ENCODE results near the gene PUM2.

PUM2 gene

GRCh38 chr2:20317690-20318089, 33.0 kb downstream of the PUM2 start:
- WGBS, 2 experiments = 97 to 98% methylated on average over 3 of the region's 3 CpGs
- Histone ChIP-seq H3K36me3 (ENCODE audit: control insufficient read depth, insufficient read depth, low read length) (peaks cover 42% of the 10 kb centered on the region), H3K4me3 (ENCODE audit: insufficient read depth, low read depth, low read length) (no peak overlapping the region), H3K4me1 (ENCODE audit: control insufficient read depth, insufficient read depth, low read length) (no peaks in the 10 kb centered on the region), H3K9me3 (ENCODE audit: control insufficient read depth, low read length) (no peaks in the 10 kb centered on the region), H3K27ac (ENCODE audit: insufficient read depth, low read depth, low read length, poor library complexity, severe bottlenecking) (no peak overlapping the region), H3K27me3 (ENCODE audit: control insufficient read depth, insufficient read depth, low read length, poor library complexity, severe bottlenecking) (no peaks in the 10 kb centered on the region)

GRCh38 chr2:20317197-20317596, 33.4 kb downstream of the PUM2 start:
- Histone ChIP-seq H3K4me3 (ENCODE audit: insufficient read depth, low read depth, low read length) (no peak overlapping the region), H3K27ac (ENCODE audit: insufficient read depth, low read depth, low read length, poor library complexity, severe bottlenecking) (no peak overlapping the region), H3K4me1 (ENCODE audit: control insufficient read depth, insufficient read depth, low read length) (no peaks in the 10 kb centered on the region), H3K27me3 (ENCODE audit: control insufficient read depth, insufficient read depth, low read length, poor library complexity, severe bottlenecking) (no peaks in the 10 kb centered on the region), H3K9me3 (ENCODE audit: control insufficient read depth, low read length) (no peaks in the 10 kb centered on the region), H3K36me3 (ENCODE audit: control insufficient read depth, insufficient read depth, low read length) (peaks cover 38% of the 10 kb centered on the region)
- WGBS, 2 experiments = no CpG with 5 or more reads among the region's 1 CpG

- Histone ChIP-seq H3K4me3 (ENCODE audit: insufficient read depth, low read depth, low read length) (no peak overlapping the region), H3K27ac (ENCODE audit: insufficient read depth, low read depth, low read length, poor library complexity, severe bottlenecking) (no peak overlapping the region), H3K9me3 (ENCODE audit: control insufficient read depth, low read length) (no peaks in the 10 kb centered on the region), H3K36me3 (ENCODE audit: control insufficient read depth, insufficient read depth, low read length) (peaks cover 38% of the 10 kb centered on the region), H3K27me3 (ENCODE audit: control insufficient read depth, insufficient read depth, low read length, poor library complexity, severe bottlenecking) (no peaks in the 10 kb centered on the region), H3K4me1 (ENCODE audit: control insufficient read depth, insufficient read depth, low read length) (no peaks in the 10 kb centered on the region)
- WGBS, 2 experiments = 95 to 96% methylated on average over 4 of the region's 4 CpGs
These were observed 35.8 kb downstream of the PUM2 start for GRCh38 chr2:20314562-20315501.

DNA sequence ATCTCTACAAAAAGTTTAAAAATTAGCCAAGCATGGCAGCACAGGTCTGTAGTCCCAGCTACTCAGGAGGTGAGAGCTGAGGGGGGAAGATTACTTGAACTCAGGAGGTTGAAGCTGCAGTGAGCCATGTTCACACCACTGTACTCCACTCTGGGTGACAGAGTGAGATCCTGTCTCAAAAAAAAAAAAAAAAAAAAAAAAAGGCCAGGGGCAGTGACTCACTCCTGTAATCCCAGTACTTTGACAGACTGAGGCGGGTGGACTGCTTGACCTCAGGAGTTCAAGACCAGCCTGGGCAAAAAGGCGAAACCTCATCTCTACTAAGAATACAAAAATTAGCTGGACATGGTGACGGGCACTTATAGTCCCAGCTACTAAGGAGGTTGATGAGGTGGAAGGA, 37.0 kb downstream of the PUM2 start:
- Histone ChIP-seq H3K27me3 (ENCODE audit: control insufficient read depth, insufficient read depth, low read length, poor library complexity, severe bottlenecking) (no peaks in the 10 kb centered on the region), H3K4me3 (ENCODE audit: insufficient read depth, low read depth, low read length) (no peak overlapping the region), H3K27ac (ENCODE audit: insufficient read depth, low read depth, low read length, poor library complexity, severe bottlenecking) (no peak overlapping the region), H3K36me3 (ENCODE audit: control insufficient read depth, insufficient read depth, low read length) (peaks cover 41% of the 10 kb centered on the region), H3K4me1 (ENCODE audit: control insufficient read depth, insufficient read depth, low read length) (no peaks in the 10 kb centered on the region), H3K9me3 (ENCODE audit: control insufficient read depth, low read length) (no peaks in the 10 kb centered on the region)
- WGBS, 2 experiments = 92 to 97% methylated on average over 3 of the region's 3 CpGs

- Histone ChIP-seq H3K27ac (ENCODE audit: insufficient read depth, low read depth, low read length, poor library complexity, severe bottlenecking) (no peak overlapping the region), H3K9me3 (ENCODE audit: control insufficient read depth, low read length) (no peaks in the 10 kb centered on the region), H3K36me3 (ENCODE audit: control insufficient read depth, insufficient read depth, low read length) (peaks cover 35% of the 10 kb centered on the region), H3K27me3 (ENCODE audit: control insufficient read depth, insufficient read depth, low read length, poor library complexity, severe bottlenecking) (no peaks in the 10 kb centered on the region), H3K4me1 (ENCODE audit: control insufficient read depth, insufficient read depth, low read length) (no peaks in the 10 kb centered on the region), H3K4me3 (ENCODE audit: insufficient read depth, low read depth, low read length) (no peak overlapping the region)
- WGBS, 2 experiments = 94 to 95% methylated on average over 2 of the region's 2 CpGs
These were observed 41.6 kb downstream of the PUM2 start for GRCh38 chr2:20309001-20309400.

DNA sequence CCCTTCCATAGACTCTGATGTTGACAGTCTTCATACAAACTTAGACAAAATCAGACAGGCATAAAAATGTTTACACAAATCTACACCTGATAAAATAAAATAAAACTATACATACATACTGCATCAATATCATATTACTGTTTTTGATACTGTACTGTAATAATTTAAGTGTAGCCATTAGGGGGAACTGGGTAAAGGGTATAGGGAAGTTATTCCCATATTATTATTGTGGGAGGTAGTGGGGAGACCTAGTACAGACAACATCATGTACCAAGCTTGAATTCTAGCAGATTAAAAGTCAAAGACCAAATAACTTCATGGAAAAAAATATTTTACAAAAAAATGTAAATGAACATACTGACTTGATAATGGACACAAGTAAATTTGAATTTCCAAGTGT, 43.3 kb downstream of the PUM2 start:
- Histone ChIP-seq H3K27me3 (ENCODE audit: control insufficient read depth, insufficient read depth, low read length, poor library complexity, severe bottlenecking) (no peaks in the 10 kb centered on the region), H3K4me1 (ENCODE audit: control insufficient read depth, insufficient read depth, low read length) (no peaks in the 10 kb centered on the region), H3K36me3 (ENCODE audit: control insufficient read depth, insufficient read depth, low read length) (peaks cover 26% of the 10 kb centered on the region), H3K4me3 (ENCODE audit: insufficient read depth, low read depth, low read length) (no peak overlapping the region), H3K9me3 (ENCODE audit: control insufficient read depth, low read length) (no peaks in the 10 kb centered on the region), H3K27ac (ENCODE audit: insufficient read depth, low read depth, low read length, poor library complexity, severe bottlenecking) (no peak overlapping the region)

DNA sequence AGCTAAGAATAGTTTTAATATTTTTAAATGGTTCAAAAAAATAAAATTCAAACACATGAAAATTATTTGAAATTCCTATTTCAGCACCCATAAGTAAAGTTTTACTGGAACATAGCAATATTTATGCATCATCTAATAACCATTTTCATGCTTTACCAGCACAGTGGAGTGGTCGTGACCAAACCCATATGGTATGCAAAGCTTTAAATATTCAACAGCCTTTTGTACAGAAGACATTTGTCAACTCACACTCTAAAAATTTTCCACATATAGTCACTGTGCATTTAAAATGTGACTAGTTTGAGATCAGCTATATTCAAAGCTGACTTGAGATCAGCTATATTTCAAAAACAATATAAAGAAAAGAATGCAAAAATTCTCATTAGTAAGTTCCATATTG, 46.2 kb downstream of the PUM2 start:
- H3K4me3 ChIP-seq (ENCODE audit: insufficient read depth, low read depth, low read length) = no peak overlapping the region
- H3K27ac ChIP-seq (ENCODE audit: insufficient read depth, low read depth, low read length, poor library complexity, severe bottlenecking) = no peak overlapping the region
- H3K27me3 ChIP-seq (ENCODE audit: control insufficient read depth, insufficient read depth, low read length, poor library complexity, severe bottlenecking) = no peaks in the 10 kb centered on the region
- WGBS, 2 experiments = 95 to 97% methylated on average over 1 of the region's 1 CpG
- no peaks in the 10 kb centered on the region for H3K4me1 ChIP-seq (ENCODE audit: control insufficient read depth, insufficient read depth, low read length)
- H3K36me3 ChIP-seq (ENCODE audit: control insufficient read depth, insufficient read depth, low read length) = peaks cover 27% of the 10 kb centered on the region
- no peaks in the 10 kb centered on the region for H3K9me3 ChIP-seq (ENCODE audit: control insufficient read depth, low read length)

DNA sequence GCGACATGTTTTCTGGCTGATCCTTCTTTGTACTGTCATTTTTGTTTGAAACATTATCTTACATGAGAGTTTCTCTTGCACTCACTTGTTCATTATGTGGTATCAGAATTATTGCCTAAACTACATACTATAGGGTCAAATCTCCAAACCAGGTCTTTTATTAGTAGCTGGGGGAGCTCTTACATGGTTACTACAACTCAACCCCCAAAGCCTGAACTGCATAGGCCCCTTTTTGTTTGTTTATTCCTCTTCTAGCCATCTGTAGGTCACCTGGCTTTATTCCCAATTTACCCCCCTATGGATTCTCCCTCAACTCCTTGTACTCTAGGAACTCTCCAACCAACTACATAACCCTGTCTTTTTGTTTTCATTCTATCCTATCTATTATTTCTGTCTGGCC, 46.7 kb downstream of the PUM2 start:
- WGBS, 2 experiments = 91 to 96% methylated on average over 1 of the region's 1 CpG

DNA sequence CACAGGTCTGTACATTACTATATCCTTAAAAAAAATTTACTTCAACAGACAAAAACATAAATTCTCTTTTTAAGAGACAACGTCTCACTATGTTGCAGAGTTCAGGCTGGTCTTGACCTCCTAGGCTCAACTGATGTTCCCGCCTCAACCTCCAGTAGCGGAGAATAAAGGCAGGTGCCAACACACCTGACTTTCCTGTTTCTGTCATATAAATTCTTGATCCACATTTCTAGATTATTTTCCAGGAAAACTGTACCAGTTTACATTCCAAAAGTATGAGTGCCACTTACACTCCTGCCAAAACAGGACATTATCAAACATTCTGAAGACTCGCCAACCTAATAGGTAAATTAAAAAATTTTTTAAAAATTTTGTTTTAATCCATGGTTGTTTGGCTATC, 48.6 kb downstream of the PUM2 start:
- Histone ChIP-seq H3K27ac (ENCODE audit: insufficient read depth, low read depth, low read length, poor library complexity, severe bottlenecking) (no peak overlapping the region), H3K27me3 (ENCODE audit: control insufficient read depth, insufficient read depth, low read length, poor library complexity, severe bottlenecking) (no peaks in the 10 kb centered on the region), H3K4me3 (ENCODE audit: insufficient read depth, low read depth, low read length) (no peak overlapping the region), H3K36me3 (ENCODE audit: control insufficient read depth, insufficient read depth, low read length) (peaks cover 27% of the 10 kb centered on the region), H3K4me1 (ENCODE audit: control insufficient read depth, insufficient read depth, low read length) (no peaks in the 10 kb centered on the region), H3K9me3 (ENCODE audit: control insufficient read depth, low read length) (no peaks in the 10 kb centered on the region)
- 94 to 96% methylated on average over 3 of the region's 4 CpGs for WGBS, 2 experiments

More for the DNA sequence above, 46.7 kb downstream of the PUM2 start:
- H3K9me3 ChIP-seq (ENCODE audit: control insufficient read depth, low read length) = no peaks in the 10 kb centered on the region
- H3K4me3 ChIP-seq (ENCODE audit: insufficient read depth, low read depth, low read length) = no peak overlapping the region
- no peak overlapping the region for H3K27ac ChIP-seq (ENCODE audit: insufficient read depth, low read depth, low read length, poor library complexity, severe bottlenecking)
- H3K36me3 ChIP-seq (ENCODE audit: control insufficient read depth, insufficient read depth, low read length) = peaks cover 27% of the 10 kb centered on the region
- H3K27me3 ChIP-seq (ENCODE audit: control insufficient read depth, insufficient read depth, low read length, poor library complexity, severe bottlenecking) = no peaks in the 10 kb centered on the region
- no peaks in the 10 kb centered on the region for H3K4me1 ChIP-seq (ENCODE audit: control insufficient read depth, insufficient read depth, low read length)

DNA sequence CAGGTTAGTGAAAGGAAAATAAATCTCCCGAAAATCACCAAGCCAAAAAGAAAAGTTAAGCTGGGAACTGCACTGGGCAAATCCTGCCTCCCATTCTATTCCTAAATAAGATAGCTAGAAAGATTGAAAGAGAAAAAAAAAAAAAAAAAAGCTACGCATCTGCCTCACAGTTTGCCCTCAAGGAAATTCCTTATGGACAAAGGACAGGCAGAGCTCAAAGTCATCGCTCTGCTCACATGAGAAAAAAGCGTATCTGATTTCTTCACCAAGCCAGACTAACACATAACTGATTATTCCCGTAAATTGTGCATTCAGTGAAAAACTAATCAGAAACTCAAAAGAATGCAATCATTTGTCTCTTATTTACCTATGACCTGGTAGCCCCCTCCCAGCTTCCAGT, 50.0 kb downstream of the PUM2 start:
- Histone ChIP-seq H3K27ac (ENCODE audit: insufficient read depth, low read depth, low read length, poor library complexity, severe bottlenecking) (no peak overlapping the region), H3K27me3 (ENCODE audit: control insufficient read depth, insufficient read depth, low read length, poor library complexity, severe bottlenecking) (no peaks in the 10 kb centered on the region), H3K4me3 (ENCODE audit: insufficient read depth, low read depth, low read length) (no peak overlapping the region), H3K36me3 (ENCODE audit: control insufficient read depth, insufficient read depth, low read length) (peaks cover 32% of the 10 kb centered on the region), H3K9me3 (ENCODE audit: control insufficient read depth, low read length) (no peaks in the 10 kb centered on the region), H3K4me1 (ENCODE audit: control insufficient read depth, insufficient read depth, low read length) (no peaks in the 10 kb centered on the region)
- WGBS, 2 experiments = 95% methylated on average over 5 of the region's 5 CpGs

All from ectodermal cell (in vitro differentiated cells).